ENCODE data around the gene WDR90.
A peak's percentile ranks its signal among the peaks of the same experiment; 100 is the strongest.

The WDR90 gene

GRCh38 chr16:625977-626765 is 23.0 kb upstream of the WDR90 start:
- no peak overlapping the region for H3K27ac ChIP-seq (ENCODE audit: extremely low read depth, low read depth, low read length)
- ChIA-PET CTCF (no interaction called here), POLR2A (no interaction called here)
- peaks cover under 1% of the 10 kb centered on the region; the same call in 1 of the 2 replicates for H3K4me1 ChIP-seq (ENCODE audit: control insufficient read depth, insufficient read depth, low read length)
- no peaks in the 10 kb centered on the region for H3K36me3 ChIP-seq (ENCODE audit: control insufficient read depth in 2 of 2, insufficient read depth in 1 of 2, low read length in 2 of 2)
- H3K9me3 ChIP-seq (ENCODE audit: control insufficient read depth, insufficient read depth, low read depth, low read length) = no peaks in the 10 kb centered on the region
- H3K4me3 ChIP-seq (ENCODE audit: low read depth, low read length) = no peak overlapping the region
- peak; percentile 36; the same call in 1 of the 2 replicates for TF ChIP-seq ZNF548 (tag by site-specific recombination; IDR thresholded peaks at IDR 0.05)
- TF ChIP-seq ZIC2 (tag by site-specific recombination; IDR thresholded peaks at IDR 0.05) = peak; percentile 70
- peak; percentile 14; the same call in 1 of the 2 replicates for TF ChIP-seq GLIS2 (tag by site-specific recombination; IDR thresholded peaks at IDR 0.05)
- peak; percentile 39; the same call in 1 of the 2 replicates for TF ChIP-seq GLIS1 (tag by site-specific recombination; IDR thresholded peaks at IDR 0.05)
- no peak for TF ChIP-seq ZNF394 (tag by site-specific recombination; IDR thresholded peaks at IDR 0.05; ENCODE audit: borderline replicate concordance)

DNA sequence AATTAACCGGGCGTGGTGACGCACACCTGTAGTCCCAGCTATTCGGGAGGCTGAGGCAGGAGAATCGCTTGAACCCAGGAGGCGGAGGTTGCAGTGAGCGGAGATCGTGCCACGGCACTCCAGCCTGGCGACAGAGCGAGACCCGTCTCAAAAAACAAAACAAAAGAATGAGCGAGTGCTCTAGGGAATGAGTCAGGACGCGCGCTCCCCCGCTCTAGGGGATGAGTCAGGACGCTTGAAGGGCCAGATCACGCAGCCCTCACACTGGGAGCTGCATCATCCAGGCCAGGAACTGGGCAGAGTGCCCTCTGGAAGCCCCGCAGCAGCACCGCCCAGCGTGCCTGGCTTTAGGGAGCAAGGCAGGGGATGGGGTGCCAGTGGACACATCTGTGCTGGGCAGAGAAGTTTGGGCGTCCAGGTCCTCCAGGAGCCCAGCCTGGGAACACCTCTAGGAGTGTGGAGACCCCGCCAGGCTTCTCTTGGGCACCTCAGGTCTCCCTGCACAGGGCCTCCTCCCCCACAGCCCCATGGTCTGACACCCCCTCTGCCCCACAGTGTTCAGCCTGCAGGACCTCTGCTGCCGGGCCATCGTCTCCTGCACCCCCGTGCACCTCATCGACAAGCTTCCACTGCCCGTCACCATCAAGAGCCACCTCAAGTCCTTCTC is 22.2 kb upstream of the WDR90 start:
- H3K27ac ChIP-seq (ENCODE audit: extremely low read depth, low read depth, low read length) = no peak overlapping the region
- H3K4me1 ChIP-seq (ENCODE audit: control insufficient read depth, insufficient read depth, low read length) = peaks cover 2% of the 10 kb centered on the region; the same call in 1 of the 2 replicates
- H3K9me3 ChIP-seq (ENCODE audit: control insufficient read depth, insufficient read depth, low read depth, low read length) = no peaks in the 10 kb centered on the region
- H3K36me3 ChIP-seq (ENCODE audit: control insufficient read depth in 2 of 2, insufficient read depth in 1 of 2, low read length in 2 of 2) = no peaks in the 10 kb centered on the region
- H3K4me3 ChIP-seq (ENCODE audit: low read depth, low read length) = no peak overlapping the region
- ChIA-PET CTCF (no interaction called here), POLR2A (no interaction called here)
- TF ChIP-seq SP7 (tag by site-specific recombination; IDR thresholded peaks at IDR 0.05) (peak; percentile 47; the same call in 1 of the 2 replicates), ZBTB48 (tag by site-specific recombination; IDR thresholded peaks at IDR 0.05) (peak; percentile 42; the same call in 1 of the 2 replicates), ZNF629 (tag by site-specific recombination; IDR thresholded peaks at IDR 0.05) (peak; percentile 73), FEZF1 (tag by site-specific recombination; IDR thresholded peaks at IDR 0.05) (no peak), ZNF184 (tag by site-specific recombination; IDR thresholded peaks at IDR 0.05) (0 out of 2 replicates have a peak, but pooled peaks have one; percentile 53), ZBTB17 (tag by site-specific recombination; IDR thresholded peaks at IDR 0.05) (peak; percentile 26; the same call in 1 of the 2 replicates), ZNF292 (tag by site-specific recombination; IDR thresholded peaks at IDR 0.05; ENCODE audit: borderline replicate concordance, low read depth) (no peak), ZEB2 (tag by site-specific recombination; IDR thresholded peaks at IDR 0.05) (peak; percentile 80), ZNF223 (tag by site-specific recombination; IDR thresholded peaks at IDR 0.05) (no peak), ZNF23 (tag by site-specific recombination; IDR thresholded peaks at IDR 0.05; ENCODE audit: borderline replicate concordance) (no peak), ZNF600 (tag by site-specific recombination; IDR thresholded peaks at IDR 0.05) (peak; percentile 96), ZNF10 (tag by site-specific recombination; IDR thresholded peaks at IDR 0.05) (no peak), ZBTB8A (tag by site-specific recombination; IDR thresholded peaks at IDR 0.05) (peak; percentile 73), ZNF324 (tag by site-specific recombination; IDR thresholded peaks at IDR 0.05) (0 out of 2 replicates have a peak, but pooled peaks have one; percentile 73), KLF8 (tag by site-specific recombination; IDR thresholded peaks at IDR 0.05) (peak; percentile 66), PATZ1 (tag by site-specific recombination; IDR thresholded peaks at IDR 0.05) (peak; percentile 36; the same call in 1 of the 2 replicates), ZNF76 (tag by site-specific recombination; IDR thresholded peaks at IDR 0.05; ENCODE audit: borderline replicate concordance, low read depth) (no peak), ZFP69B (tag by site-specific recombination; IDR thresholded peaks at IDR 0.05) (peak; percentile 43; the same call in 1 of the 2 replicates), SCRT1 (tag by site-specific recombination; IDR thresholded peaks at IDR 0.05; ENCODE audit: borderline replicate concordance) (0 out of 2 replicates have a peak, but pooled peaks have one; percentile 47)
- TF ChIP-seq, protein P1, sequence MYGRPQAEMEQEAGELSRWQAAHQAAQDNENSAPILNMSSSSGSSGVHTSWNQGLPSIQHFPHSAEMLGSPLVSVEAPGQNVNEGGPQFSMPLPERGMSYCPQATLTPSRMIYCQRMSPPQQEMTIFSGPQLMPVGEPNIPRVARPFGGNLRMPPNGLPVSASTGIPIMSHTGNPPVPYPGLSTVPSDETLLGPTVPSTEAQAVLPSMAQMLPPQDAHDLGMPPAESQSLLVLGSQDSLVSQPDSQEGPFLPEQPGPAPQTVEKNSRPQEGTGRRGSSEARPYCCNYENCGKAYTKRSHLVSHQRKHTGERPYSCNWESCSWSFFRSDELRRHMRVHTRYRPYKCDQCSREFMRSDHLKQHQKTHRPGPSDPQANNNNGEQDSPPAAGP (tag by site-specific recombination; IDR thresholded peaks at IDR 0.05) = 0 out of 2 replicates have a peak, but pooled peaks have one; percentile 25
- TF ChIP-seq, protein P2, sequence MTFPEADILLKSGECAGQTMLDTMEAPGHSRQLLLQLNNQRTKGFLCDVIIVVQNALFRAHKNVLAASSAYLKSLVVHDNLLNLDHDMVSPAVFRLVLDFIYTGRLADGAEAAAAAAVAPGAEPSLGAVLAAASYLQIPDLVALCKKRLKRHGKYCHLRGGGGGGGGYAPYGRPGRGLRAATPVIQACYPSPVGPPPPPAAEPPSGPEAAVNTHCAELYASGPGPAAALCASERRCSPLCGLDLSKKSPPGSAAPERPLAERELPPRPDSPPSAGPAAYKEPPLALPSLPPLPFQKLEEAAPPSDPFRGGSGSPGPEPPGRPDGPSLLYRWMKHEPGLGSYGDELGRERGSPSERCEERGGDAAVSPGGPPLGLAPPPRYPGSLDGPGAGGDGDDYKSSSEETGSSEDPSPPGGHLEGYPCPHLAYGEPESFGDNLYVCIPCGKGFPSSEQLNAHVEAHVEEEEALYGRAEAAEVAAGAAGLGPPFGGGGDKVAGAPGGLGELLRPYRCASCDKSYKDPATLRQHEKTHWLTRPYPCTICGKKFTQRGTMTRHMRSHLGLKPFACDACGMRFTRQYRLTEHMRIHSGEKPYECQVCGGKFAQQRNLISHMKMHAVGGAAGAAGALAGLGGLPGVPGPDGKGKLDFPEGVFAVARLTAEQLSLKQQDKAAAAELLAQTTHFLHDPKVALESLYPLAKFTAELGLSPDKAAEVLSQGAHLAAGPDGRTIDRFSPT (tag by site-specific recombination; IDR thresholded peaks at IDR 0.05) = peak; percentile 73
- TF ChIP-seq, protein P3, sequence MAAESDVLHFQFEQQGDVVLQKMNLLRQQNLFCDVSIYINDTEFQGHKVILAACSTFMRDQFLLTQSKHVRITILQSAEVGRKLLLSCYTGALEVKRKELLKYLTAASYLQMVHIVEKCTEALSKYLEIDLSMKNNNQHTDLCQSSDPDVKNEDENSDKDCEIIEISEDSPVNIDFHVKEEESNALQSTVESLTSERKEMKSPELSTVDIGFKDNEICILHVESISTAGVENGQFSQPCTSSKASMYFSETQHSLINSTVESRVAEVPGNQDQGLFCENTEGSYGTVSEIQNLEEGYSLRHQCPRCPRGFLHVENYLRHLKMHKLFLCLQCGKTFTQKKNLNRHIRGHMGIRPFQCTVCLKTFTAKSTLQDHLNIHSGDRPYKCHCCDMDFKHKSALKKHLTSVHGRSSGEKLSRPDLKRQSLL (tag by site-specific recombination; IDR thresholded peaks at IDR 0.05) = peak; percentile 48; the same call in 1 of the 2 replicates

Data from HEK293 (cell line).